ENCODE results near the gene PARG.

DNA sequence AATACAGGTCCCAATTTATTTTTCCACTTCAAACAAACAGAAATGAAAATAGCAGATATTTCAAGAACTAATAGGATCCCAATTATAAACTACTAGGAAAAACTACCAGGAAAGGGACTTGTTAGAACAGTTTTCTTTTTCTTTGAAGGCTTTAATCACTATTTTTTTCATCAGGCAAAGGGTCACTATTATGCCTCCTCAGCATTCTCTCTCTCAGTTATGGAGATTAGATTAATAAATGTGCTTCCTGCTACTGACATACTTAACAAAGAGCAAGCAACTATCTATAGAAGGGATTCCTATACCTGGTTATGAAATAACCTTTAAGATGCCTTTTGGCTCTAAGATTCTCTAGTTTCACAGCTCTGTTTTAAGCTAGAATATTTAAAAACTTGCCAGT, 108.7 kb downstream of the PARG start:
- TF ChIP-seq EZH2 (IDR thresholded peaks at IDR 0.05) (no peak), CTCF (IDR thresholded peaks at IDR 0.05) (no peak)

Measured in neural progenitor cell (in vitro differentiated cells).